Sigmoid colon (tissue), 4 donors: ENCODE results near the gene PAH.

Source experiments
- CTCF ChIP-seq, 4 experiments: fragments of 450-650 bp in 3 of 4; fragments of 200-600 bp in 1 of 4; IDR thresholded peaks; one replicate each; pipeline ENCODE4 v1.5.1; 2016 to 2019; ENCODE audit warnings: antibody characterized with exemption in 4 of 4, mild to moderate bottlenecking in 3 of 4, moderate library complexity in 2 of 4
- POLR2A ChIP-seq, 2 donors: fragments of 450-650 bp; IDR thresholded peaks; one replicate each; pipeline ENCODE4 v1.6.1; 2016; ENCODE audit warnings: antibody characterized with exemption in 2 of 2, mild to moderate bottlenecking in 2 of 2, moderate library complexity in 2 of 2
- POLR2AphosphoS5 ChIP-seq, 4 donors: sonication (generic); formaldehyde crosslinking; IDR thresholded peaks; one replicate each; pipeline ENCODE4 v1.6.1; 2017; ENCODE audit warnings: antibody characterized with exemption in 4 of 4

GRCh38 chr12:102939059-102939458 lies 22.0 kb upstream of the PAH start:
- TF ChIP-seq POLR2A (IDR thresholded peaks at IDR 0.05) (no peak), POLR2AphosphoS5 (IDR thresholded peaks at IDR 0.05) (no peak), CTCF (IDR thresholded peaks at IDR 0.05) (no peak)
